ENCODE measurements around the gene RPS6KA2.

Gene RPS6KA2

DNA sequence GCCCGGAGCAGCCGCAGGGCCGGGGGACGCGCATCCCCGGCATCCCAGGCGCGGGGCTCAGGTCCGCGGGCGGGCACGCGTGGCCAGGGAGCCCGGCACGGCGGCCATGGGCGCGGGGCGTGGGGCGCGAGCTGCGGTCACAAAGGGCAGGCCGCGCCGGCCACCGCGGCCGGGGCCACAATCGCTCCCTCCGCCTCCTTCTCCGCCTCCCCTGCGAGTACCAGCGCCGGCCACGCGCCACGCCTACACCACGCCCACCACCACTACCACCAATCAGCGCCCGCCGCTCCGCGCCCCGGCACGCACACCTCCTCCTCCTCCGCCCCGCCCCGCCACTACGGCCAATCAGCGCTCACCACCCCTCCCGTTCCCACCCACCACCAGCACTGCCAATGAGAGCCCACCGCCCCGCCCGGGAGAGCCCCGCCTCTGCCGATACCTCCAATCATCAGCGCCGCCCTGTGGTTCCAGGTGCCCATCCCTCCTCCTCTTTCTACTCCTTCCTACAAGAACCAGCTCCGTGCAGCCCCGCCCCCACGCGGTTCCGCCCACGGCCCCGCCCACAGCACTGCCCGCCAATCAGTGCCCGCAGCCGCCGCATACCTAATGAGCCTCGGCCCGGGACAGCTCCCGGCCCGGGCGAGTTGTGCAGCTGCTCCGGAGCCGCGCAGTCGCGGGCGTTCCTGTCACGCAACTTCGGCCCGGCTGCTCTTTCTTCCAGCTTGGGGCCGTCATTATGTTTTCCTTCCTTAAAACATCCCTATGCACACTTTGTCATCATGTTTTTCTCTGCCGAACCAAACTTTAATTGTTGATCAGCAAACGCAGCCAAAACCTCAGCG lies at the start of gene RPS6KA2:
Gene RPS6KA2, minus strand, starts transcription at position 219 of the 842 bp plus-strand sequence. CDS start 232 bp downstream, outside the sequence.
- H3K4me3 ChIP-seq (ENCODE audit: low read depth, low read length): peak within 1 kb of the TSS; percentile 72
- H3K9ac ChIP-seq (ENCODE audit: low read length): peak within 1 kb of the TSS; percentile 86
- H3K9me3 ChIP-seq (ENCODE audit: control insufficient read depth, insufficient read depth, low read depth, low read length): no peaks in the 10 kb centered on the region
- H3K27ac ChIP-seq (ENCODE audit: low read depth, low read length): no peak within 1 kb of the TSS; the same call in 1 of the 2 replicates
- peaks cover 16% of the 10 kb centered on the region for H3K4me1 ChIP-seq (ENCODE audit: control insufficient read depth, insufficient read depth, low read length)
- peaks cover 55% of the 10 kb centered on the region for H3K27me3 ChIP-seq (ENCODE audit: control insufficient read depth, insufficient read depth, low read length)
- H3K36me3 ChIP-seq (ENCODE audit: control insufficient read depth, insufficient read depth, low read length): no peaks in the 10 kb centered on the region

DNA sequence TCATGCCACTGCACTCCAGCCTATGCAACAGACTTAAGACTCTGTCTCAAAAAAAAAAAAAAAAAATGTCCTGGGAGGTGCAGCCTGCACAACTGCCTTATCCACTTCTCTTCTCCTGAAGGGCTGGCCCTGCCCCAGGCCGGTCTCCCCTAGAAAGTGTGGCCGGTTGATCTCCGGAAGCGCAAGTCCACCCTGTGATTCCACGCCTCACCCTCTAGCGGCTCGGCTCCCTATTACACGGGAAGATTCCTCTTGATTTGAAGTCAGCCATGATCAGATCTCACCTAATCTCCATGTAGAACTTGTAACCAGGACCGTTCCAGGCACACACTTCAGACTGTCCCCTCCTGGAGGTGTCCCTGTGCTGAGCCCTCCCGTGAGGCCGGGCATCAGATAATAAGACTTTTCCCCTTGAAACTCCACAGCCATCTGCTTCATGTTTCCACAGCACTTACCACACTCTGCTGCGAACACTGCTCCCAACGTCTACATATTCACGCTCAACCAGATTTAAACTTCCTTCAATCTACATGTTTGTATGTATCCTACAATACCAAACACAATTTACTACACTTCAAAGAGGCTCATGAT lies 49.3 kb upstream of the RPS6KA2 start:
- no peaks in the 10 kb centered on the region for H3K9me3 ChIP-seq (ENCODE audit: control insufficient read depth, insufficient read depth, low read depth, low read length)
- H3K36me3 ChIP-seq (ENCODE audit: control insufficient read depth, insufficient read depth, low read length): no peaks in the 10 kb centered on the region
- peaks cover 18% of the 10 kb centered on the region for H3K4me1 ChIP-seq (ENCODE audit: control insufficient read depth, insufficient read depth, low read length)
- no peak overlapping the region for H3K4me3 ChIP-seq (ENCODE audit: low read depth, low read length)
- no peak overlapping the region for H3K27ac ChIP-seq (ENCODE audit: low read depth, low read length)
- no peaks in the 10 kb centered on the region for H3K27me3 ChIP-seq (ENCODE audit: control insufficient read depth, insufficient read depth, low read length)
- no peak overlapping the region for H3K9ac ChIP-seq (ENCODE audit: low read length)

DNA sequence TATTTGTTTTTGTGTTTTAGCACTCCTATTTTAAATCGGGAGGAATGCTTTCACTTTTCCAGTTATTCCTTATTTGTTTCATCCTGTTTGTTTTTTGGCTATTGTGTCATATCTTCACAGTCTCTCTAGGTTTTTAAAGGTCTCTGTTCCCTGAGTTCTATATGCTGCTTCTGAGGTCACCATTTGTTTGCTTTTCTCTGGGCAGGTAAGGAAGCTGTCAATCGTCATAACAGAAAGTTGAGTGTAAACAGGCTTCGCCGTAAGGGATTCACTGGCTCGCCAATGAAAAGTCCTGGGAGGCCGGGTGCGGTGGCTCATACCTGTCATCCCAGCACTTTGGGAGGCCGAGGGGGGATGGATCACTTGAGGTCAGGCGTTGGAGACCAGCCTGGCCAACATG lies 48.7 kb upstream of the RPS6KA2 start:
- H3K9ac ChIP-seq (ENCODE audit: low read length): no peak overlapping the region
- no peaks in the 10 kb centered on the region for H3K27me3 ChIP-seq (ENCODE audit: control insufficient read depth, insufficient read depth, low read length)
- peaks cover 18% of the 10 kb centered on the region for H3K4me1 ChIP-seq (ENCODE audit: control insufficient read depth, insufficient read depth, low read length)
- H3K9me3 ChIP-seq (ENCODE audit: control insufficient read depth, insufficient read depth, low read depth, low read length): no peaks in the 10 kb centered on the region
- no peaks in the 10 kb centered on the region for H3K36me3 ChIP-seq (ENCODE audit: control insufficient read depth, insufficient read depth, low read length)
- H3K27ac ChIP-seq (ENCODE audit: low read depth, low read length): no peak overlapping the region
- no peak overlapping the region for H3K4me3 ChIP-seq (ENCODE audit: low read depth, low read length)

GRCh38 chr6:166673309-166673708 lies 46.3 kb upstream of the RPS6KA2 start:
- H3K4me1 ChIP-seq (ENCODE audit: control insufficient read depth, insufficient read depth, low read length): peaks cover 18% of the 10 kb centered on the region
- no peaks in the 10 kb centered on the region for H3K9me3 ChIP-seq (ENCODE audit: control insufficient read depth, insufficient read depth, low read depth, low read length)
- H3K36me3 ChIP-seq (ENCODE audit: control insufficient read depth, insufficient read depth, low read length): no peaks in the 10 kb centered on the region
- no peak overlapping the region for H3K4me3 ChIP-seq (ENCODE audit: low read depth, low read length)
- H3K27ac ChIP-seq (ENCODE audit: low read depth, low read length): no peak overlapping the region
- no peak overlapping the region for H3K9ac ChIP-seq (ENCODE audit: low read length)
- H3K27me3 ChIP-seq (ENCODE audit: control insufficient read depth, insufficient read depth, low read length): no peaks in the 10 kb centered on the region

- H3K9me3 ChIP-seq (ENCODE audit: control insufficient read depth, insufficient read depth, low read depth, low read length): no peaks in the 10 kb centered on the region
- H3K4me3 ChIP-seq (ENCODE audit: low read depth, low read length): no peak overlapping the region
- no peak overlapping the region for H3K27ac ChIP-seq (ENCODE audit: low read depth, low read length)
- peaks cover 18% of the 10 kb centered on the region for H3K4me1 ChIP-seq (ENCODE audit: control insufficient read depth, insufficient read depth, low read length)
- H3K36me3 ChIP-seq (ENCODE audit: control insufficient read depth, insufficient read depth, low read length): no peaks in the 10 kb centered on the region
- no peaks in the 10 kb centered on the region for H3K27me3 ChIP-seq (ENCODE audit: control insufficient read depth, insufficient read depth, low read length)
- H3K9ac ChIP-seq (ENCODE audit: low read length): no peak overlapping the region
Measured at GRCh38 chr6:166672624-166673206, 45.7 kb upstream of the RPS6KA2 start.

DNA sequence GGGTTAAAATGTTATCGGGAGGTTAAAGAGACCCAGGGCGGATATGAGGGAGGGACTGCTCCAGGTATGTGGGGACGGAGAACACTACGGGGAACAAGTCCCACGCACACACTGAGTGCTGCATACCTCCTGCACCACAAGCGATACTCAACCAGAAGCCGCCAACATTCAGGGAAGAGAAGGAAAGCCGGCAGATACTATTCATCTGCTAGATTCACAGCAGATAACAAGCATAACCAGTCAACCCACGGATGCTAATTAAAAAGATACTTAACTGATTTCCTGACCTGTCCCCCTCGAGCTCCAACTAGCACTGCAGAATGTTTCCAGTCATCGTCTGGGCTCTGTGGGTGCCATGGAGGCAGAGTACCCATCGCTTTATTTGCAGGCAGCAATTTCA lies 45.1 kb upstream of the RPS6KA2 start:
- H3K9ac ChIP-seq (ENCODE audit: low read length): no peak overlapping the region
- no peak overlapping the region for H3K4me3 ChIP-seq (ENCODE audit: low read depth, low read length)
- no peak overlapping the region for H3K27ac ChIP-seq (ENCODE audit: low read depth, low read length)
- H3K4me1 ChIP-seq (ENCODE audit: control insufficient read depth, insufficient read depth, low read length): peaks cover 18% of the 10 kb centered on the region
- no peaks in the 10 kb centered on the region for H3K27me3 ChIP-seq (ENCODE audit: control insufficient read depth, insufficient read depth, low read length)
- H3K36me3 ChIP-seq (ENCODE audit: control insufficient read depth, insufficient read depth, low read length): no peaks in the 10 kb centered on the region
- no peaks in the 10 kb centered on the region for H3K9me3 ChIP-seq (ENCODE audit: control insufficient read depth, insufficient read depth, low read depth, low read length)

- H3K27ac ChIP-seq (ENCODE audit: low read depth, low read length): no peak overlapping the region
- H3K9ac ChIP-seq (ENCODE audit: low read length): no peak overlapping the region
- no peaks in the 10 kb centered on the region for H3K36me3 ChIP-seq (ENCODE audit: control insufficient read depth, insufficient read depth, low read length)
- H3K4me1 ChIP-seq (ENCODE audit: control insufficient read depth, insufficient read depth, low read length): peaks cover 18% of the 10 kb centered on the region
- H3K9me3 ChIP-seq (ENCODE audit: control insufficient read depth, insufficient read depth, low read depth, low read length): no peaks in the 10 kb centered on the region
- no peak overlapping the region for H3K4me3 ChIP-seq (ENCODE audit: low read depth, low read length)
- no peaks in the 10 kb centered on the region for H3K27me3 ChIP-seq (ENCODE audit: control insufficient read depth, insufficient read depth, low read length)
Measured at GRCh38 chr6:166671434-166672081, 44.5 kb upstream of the RPS6KA2 start.

- Histone ChIP-seq H3K9me3 (ENCODE audit: control insufficient read depth, insufficient read depth, low read depth, low read length) (no peaks in the 10 kb centered on the region), H3K9ac (ENCODE audit: low read length) (no peak overlapping the region), H3K27ac (ENCODE audit: low read depth, low read length) (no peak overlapping the region), H3K27me3 (ENCODE audit: control insufficient read depth, insufficient read depth, low read length) (no peaks in the 10 kb centered on the region), H3K4me1 (ENCODE audit: control insufficient read depth, insufficient read depth, low read length) (peaks cover 18% of the 10 kb centered on the region), H3K36me3 (ENCODE audit: control insufficient read depth, insufficient read depth, low read length) (no peaks in the 10 kb centered on the region), H3K4me3 (ENCODE audit: low read depth, low read length) (no peak overlapping the region)
Measured at GRCh38 chr6:166670894-166671293, 43.8 kb upstream of the RPS6KA2 start.

- Histone ChIP-seq H3K36me3 (ENCODE audit: control insufficient read depth, insufficient read depth, low read length) (no peaks in the 10 kb centered on the region), H3K4me3 (ENCODE audit: low read depth, low read length) (no peak overlapping the region), H3K27me3 (ENCODE audit: control insufficient read depth, insufficient read depth, low read length) (no peaks in the 10 kb centered on the region), H3K9ac (ENCODE audit: low read length) (no peak overlapping the region), H3K4me1 (ENCODE audit: control insufficient read depth, insufficient read depth, low read length) (peaks cover 18% of the 10 kb centered on the region), H3K27ac (ENCODE audit: low read depth, low read length) (no peak overlapping the region), H3K9me3 (ENCODE audit: control insufficient read depth, insufficient read depth, low read depth, low read length) (no peaks in the 10 kb centered on the region)
Measured at GRCh38 chr6:166670013-166670412, 43.0 kb upstream of the RPS6KA2 start.

DNA sequence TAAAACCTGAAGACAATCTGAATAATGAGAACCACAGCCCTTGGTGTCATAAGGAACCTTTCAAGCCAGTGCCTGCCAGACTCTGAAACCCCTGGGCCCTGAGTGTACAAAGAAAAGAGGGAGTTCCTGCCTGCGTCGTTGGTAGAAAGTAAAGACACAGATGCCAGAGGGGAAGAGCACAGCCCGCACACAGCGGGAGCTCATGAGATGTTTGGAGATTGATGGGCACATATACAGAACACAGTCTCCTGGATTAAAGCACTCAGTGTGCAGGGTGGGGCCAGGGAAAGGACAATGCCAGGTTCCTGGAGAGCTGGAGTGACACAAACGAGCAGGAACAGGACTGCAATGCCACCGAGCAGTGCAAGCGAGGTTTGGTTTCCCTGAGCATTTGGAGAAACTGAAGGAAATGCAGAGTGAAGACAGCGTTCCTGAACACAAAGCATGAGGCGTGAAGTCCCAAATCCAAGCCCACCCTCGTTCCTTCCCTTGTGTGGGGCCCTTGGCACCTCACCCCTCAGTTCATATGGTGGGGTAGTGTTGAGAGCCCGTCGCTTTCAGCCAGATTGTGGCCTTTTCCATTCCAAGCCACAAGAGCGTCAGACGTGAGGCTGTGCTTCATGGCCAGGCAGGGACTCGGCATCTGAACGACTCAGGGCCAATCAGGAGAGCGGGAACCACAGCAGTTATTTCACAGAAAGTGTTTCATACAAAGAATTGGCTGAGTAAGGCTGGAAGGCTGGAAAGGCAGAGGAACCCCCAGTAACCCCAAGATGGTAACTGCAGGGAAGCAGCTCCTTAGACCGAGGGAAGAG lies 41.0 kb upstream of the RPS6KA2 start:
- no peak overlapping the region for H3K4me3 ChIP-seq (ENCODE audit: low read depth, low read length)
- peaks cover 15% of the 10 kb centered on the region for H3K4me1 ChIP-seq (ENCODE audit: control insufficient read depth, insufficient read depth, low read length)
- no peaks in the 10 kb centered on the region for H3K36me3 ChIP-seq (ENCODE audit: control insufficient read depth, insufficient read depth, low read length)
- H3K27ac ChIP-seq (ENCODE audit: low read depth, low read length): no peak overlapping the region
- no peaks in the 10 kb centered on the region for H3K9me3 ChIP-seq (ENCODE audit: control insufficient read depth, insufficient read depth, low read depth, low read length)
- no peaks in the 10 kb centered on the region for H3K27me3 ChIP-seq (ENCODE audit: control insufficient read depth, insufficient read depth, low read length)
- H3K9ac ChIP-seq (ENCODE audit: low read length): no peak overlapping the region
